ENCODE data around the gene CMTM2.

The CMTM2 gene, protein sequence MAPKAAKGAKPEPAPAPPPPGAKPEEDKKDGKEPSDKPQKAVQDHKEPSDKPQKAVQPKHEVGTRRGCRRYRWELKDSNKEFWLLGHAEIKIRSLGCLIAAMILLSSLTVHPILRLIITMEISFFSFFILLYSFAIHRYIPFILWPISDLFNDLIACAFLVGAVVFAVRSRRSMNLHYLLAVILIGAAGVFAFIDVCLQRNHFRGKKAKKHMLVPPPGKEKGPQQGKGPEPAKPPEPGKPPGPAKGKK

DNA sequence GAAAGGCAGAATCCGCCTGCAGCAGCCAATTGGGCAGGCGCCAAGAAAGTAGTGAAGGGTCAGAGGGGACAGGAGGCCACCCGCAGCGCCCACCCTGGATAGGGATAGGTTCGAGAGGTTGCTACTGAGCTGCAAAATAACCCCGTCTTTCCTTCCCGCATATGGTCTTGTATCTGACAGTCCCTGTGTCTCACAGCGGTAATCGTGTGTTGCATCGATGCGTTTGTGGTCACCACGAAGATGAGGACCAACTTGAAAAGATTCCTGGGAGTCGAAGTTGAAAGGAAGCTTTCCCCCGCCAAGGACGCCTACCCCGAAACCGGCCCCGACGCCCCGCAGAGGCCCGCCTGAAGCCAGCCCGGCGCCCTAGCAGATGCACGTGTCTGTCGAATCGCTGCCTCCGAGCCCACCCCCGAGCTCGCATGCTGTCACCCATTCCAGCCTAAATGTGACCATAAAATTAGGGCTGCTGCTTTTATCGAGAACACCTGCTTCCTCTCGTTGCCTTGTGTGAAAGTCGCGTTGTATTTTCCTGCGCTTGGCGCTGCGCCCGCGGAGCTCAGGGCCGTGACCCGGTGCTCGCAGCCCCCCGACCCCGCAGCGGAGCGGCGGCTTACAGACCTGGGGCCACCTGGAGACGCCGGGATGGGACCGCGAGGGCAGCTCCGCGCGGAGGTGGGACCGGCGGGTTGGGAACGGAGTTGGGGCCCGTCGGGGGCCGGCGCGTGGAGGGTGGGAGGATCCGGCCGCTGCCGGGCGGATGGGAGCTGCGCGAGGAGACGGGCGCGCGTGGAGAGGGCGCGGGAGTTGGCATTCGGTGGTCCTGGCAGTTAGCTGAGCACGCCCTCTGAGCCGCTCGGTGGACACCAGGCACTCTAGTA lies at the start of gene CMTM2:
TSS of gene CMTM2 (plus strand) at position 813 of the 881 bp plus-strand sequence. CDS start 145 bp downstream, outside the sequence.
- DNase-seq (ENCODE audit: low read depth in 3 of 3): no peak

DNA sequence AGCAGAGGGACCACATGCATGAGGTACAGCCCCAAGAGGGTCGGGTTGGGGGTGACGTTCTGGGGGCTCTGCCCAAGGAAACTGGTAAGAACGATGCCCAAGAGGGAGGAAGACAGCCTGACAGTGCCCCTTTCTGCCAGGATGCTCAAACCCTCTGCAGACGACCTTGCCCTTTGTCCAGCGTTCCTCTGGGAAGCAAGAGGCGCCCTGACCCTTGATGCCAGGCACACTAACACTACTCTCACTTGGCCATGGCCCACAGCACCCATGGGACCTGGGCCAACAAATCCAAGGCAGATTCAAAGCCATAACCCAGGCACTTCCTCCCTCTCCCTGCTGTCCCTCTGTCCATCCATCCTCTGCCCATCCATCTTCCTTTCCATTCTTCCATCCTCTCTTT lies 49.8 kb upstream of the CMTM2 start:
- no peak for DNase-seq (ENCODE audit: low read depth in 3 of 3)

DNA sequence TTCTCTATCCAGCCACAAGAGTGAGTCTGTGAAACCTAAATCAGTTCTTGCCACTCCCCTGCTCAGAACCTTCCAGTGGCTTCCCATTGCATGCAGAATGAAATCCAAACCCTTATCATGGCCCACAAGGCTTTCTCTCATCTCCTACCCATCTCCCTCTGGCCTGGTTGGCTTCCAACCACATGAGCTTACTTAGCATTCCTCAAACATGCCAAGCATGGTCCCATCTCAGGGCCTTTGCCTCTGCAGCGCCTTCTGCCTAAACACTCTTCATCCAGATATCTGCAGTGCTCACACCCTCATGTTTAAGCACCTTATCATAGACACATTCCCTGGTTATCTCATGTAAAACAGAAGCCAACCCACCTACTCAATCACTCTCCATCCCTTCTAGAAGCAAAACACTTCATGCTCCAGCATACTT lies 44.9 kb upstream of the CMTM2 start:
- no peak for DNase-seq (ENCODE audit: low read depth in 3 of 3)

DNA sequence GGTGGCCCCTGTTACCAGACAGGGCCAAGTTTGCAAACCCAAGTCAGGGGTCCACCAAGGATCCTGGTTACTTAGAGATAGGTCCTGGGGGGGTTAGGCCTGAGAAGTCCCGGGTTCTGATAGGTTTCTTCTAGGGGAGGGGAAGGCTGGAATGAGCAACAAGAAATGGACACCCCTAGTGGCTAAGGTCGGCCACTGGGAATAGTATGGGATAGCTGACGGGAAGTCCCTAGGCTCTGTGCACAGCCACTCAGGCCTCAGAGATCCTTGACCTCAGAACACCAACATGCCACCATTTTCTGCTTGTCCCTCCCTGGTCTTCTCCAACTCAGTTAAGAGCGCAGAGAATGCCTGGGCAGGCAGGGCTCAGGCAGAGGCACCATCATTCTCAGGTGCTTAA lies 42.7 kb upstream of the CMTM2 start:
- DNase-seq (ENCODE audit: low read depth in 3 of 3): no peak

DNA sequence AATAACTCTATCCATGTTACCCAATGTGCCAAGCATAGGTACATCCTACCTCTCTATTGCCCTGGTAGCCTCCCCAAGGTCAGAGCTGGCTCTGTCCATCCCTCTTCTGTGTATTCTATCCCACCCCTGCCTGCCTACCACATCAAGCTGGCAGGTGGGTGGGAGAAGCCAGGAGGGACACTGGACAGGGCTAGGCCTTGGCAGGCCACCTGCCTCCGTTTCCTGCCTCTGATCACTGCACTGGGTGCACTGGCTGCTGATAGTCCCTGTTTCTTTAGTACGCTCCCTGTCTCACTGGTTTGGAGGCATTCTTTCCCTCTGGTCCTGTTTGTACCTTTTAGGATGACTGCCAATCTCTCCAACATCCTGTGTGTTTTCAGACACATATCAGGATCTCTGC lies 42.0 kb upstream of the CMTM2 start:
- DNase-seq (ENCODE audit: low read depth in 3 of 3): no peak

DNA sequence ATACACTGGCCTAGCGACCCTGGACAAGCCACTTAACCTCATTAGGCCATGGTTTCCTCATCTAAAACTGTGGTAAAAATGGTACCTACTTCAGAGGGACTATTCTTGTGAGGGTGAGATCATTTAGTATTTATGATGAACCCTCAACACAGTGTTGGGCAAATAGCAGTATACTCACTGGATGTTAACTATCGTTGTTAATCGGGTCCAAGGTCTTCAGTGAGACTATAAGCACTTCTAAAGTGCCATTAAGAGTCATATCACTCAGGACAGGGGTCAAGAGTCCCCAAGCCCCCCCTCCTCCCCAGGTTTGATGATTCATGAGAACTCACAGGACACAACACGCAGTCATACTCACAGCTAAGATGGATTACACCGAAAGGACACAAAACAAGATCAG lies 40.4 kb upstream of the CMTM2 start:
- DNase-seq (ENCODE audit: low read depth in 3 of 3): no peak

DNA sequence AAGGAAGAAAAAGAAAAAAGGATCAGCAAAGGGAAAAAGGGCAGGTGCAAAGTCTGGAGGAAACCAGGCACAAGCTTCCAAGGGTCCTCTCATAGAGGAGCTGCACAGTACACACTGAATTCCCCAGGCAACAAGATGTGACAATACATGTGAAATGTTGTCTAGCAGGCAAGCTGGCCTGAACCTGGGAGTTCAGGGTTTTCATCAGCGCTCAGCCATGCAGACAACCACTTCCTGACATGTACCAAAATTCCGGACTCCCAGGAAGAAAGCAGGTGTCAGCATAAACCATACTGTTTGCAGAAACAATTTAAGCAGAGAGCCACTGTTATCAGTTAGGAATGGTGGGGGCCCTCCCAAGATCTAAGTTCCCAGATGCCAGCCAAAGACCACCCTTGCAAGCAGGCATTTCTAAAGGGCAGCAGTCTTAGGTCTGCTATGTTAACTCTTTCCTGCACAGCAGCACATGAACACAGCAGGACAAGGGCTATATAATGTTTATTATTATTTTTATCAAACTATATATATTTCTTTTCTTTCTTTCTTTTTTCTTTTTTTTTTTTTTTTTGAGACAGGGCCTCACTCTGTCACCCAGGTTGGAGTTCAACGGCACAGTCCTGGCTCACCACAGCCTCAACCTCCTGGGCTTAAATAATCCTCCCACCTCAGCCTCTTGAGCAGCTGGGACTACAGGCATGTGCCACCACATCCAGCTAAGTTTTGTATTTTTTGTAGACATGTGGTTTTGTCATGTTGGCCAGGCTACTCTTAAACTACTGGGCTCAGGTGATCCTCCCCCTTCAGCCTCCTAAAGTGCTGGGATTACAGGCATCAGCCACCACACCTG lies 39.4 kb upstream of the CMTM2 start:
- no peak for DNase-seq (ENCODE audit: low read depth in 3 of 3)

DNA sequence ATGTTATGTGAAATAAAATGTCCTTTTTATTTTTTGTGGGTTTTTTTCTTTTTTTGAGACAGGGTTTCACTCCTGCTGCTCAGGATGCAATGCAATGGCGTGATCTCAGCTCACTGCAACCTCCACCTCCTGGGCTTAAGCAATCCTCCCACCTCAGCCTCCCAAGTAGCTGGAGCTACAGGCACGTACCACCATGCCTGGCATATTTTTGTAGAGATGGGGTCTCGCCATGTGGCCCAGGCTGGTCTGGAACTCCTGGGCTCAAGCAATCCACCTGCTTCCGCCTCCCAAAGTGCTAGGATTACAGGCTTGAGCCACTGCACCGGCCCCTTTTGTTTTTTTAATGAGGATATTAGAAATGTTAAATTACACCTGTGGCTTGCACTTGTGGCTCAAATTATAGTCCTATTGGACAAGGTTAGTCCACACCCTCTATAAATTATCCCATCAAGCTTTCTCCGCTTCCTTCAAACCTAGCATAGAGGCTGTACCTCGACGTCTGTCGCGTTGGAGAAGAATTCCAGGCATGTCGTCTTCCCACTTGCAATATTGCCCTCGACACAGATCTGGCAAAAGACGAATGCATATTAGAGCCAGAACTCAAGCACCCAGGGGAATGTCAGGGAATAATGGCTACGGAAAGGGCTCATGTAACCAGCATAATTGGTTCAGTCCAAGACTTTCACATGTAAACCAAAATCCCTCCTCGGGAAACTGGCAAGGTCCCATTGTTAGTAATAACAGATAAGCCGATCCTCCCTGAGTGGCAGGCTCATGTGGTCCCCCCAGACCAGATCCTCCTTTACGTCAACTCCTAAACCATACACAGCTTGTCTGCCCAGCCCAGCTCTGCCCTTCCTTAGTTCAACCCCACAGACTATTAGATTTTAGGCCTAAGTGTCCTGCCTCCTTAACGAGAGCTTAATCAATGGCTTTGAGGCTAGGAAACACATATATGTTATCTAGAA lies 37.6 kb upstream of the CMTM2 start:
- no peak for DNase-seq (ENCODE audit: low read depth in 3 of 3)

DNA sequence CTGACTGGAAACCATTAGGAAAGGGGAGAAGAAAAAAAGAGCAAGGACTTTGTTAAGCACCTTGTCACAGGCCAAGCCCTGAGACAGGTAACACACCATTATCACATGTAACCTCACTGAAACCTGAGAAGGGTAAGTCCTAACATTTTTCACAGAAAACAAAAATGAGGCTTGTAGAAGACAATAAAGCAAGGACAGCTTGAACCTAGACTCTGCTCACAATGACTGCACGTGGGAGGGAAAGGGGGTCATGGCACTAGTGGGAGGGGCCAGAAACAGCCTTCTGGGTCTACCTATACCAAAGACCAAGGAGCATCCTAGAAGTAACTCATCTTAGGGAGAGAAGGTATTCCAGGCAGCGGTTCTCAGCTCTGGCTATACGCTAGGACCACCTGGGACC lies 36.9 kb upstream of the CMTM2 start:
- DNase-seq (ENCODE audit: low read depth in 3 of 3): no peak

DNA sequence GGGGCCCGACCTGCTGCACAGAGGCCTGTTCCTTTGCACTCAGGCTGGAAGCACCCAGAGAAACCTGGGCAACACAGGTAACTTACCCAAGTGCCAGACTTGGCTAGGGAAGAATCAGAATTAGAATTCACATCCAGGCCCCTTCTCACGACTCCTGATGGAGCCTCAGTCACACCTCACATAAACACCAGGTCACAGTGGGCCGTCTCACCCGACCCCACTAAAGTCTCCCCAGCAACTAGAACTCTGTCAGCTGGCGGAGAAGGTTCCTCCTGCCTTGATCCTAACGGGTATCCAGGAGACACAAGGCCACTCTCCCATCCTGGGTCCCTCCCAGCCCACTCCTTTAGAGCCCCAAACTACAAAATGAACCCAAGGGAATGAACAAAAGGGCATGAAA lies 35.7 kb upstream of the CMTM2 start:
- no peak for DNase-seq (ENCODE audit: low read depth in 3 of 3)

DNA sequence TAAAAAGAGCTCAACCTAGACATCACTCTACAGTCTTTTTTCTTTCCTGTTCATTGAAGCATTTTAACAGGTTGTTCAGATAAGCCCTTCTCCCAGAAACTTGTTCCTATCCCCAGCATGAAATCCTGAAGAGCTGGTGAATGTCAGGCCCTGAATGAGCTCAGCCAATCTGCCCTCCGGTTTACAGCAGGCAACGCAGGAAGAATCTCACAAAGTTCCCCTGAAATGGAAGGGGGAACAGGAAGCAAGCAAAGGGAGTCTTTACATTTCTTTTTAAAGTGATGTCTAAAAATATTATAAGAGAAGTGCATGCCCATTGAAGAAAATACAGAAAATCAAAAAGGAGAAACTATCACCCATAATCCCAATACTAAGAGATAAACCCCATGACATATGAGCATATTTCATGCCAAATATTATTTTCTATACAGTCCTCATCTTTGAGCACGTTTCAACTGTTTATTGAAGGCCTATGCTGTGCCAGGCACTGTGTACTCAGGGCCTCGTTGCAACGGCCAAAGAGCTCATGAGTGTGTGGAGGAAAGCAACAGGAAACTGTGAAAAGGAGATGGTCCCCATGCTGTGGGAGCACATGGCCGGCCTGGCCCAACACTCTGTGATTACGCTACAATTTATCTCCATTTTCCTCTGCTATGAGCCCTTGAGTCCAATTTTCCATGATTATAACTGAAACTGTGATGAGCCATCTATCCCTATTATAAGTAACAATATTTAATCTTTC lies 35.1 kb upstream of the CMTM2 start:
- DNase-seq (ENCODE audit: low read depth in 3 of 3): no peak

DNA sequence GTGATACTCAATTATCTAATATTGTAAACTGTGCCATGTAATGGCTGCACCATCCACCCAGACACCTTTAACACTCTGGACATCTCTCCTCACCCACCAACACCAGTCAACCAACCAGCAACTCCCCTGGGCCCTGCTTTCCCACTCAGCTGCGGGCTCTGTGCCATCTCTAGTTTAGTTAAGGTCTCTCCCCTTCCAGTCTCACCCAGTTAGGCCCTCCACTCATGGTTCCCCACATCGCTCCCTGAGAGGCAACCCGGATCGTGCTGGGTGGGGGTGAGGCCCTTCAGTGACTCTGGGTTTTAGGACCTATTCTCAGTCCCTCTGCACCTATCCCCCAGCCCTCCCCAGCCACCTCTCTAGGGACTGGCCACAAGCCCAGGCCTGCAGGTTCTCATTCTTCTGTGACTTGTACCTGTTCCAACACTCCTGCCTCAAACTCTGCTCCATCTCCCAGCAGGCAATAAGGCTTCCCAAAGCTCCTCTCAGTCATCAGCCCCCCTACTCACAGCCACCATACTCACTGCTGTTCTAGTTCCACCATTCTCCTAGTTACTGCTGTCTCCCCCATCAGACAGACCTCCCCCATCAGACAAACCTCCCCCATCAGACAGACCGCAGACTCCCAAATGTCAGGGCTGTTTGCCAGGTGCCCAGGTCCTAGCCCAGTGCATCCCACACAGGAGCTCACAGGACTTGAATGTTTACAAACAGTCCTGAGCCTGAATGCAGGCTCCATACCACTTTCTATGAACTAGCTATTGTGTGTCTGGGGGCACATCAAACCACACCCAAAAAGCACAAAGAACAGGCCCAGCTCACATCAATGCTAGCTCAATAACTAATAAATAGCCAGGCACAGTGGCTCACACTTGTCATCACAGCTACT lies 31.9 kb upstream of the CMTM2 start:
- DNase-seq (ENCODE audit: low read depth in 3 of 3): no peak

DNA sequence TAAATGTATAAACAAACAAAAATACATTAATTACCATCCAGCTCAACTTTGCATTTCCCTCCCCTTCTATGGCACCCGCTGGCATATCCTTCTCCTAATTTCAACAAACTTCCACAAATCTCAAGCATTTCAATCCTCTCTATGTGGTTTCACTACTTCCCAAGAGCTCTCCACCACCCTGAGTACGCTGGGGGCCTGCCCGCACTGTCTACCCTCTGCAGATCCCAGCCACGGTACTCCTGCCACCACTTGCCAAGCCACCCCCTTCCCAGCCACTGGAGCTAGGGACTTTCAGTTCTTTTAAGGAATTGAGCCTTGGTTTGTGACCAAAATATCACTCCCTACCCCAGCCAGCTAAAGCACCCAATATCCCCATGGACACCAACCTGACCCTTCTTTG lies 31.2 kb upstream of the CMTM2 start:
- no peak for DNase-seq (ENCODE audit: low read depth in 3 of 3)

DNA sequence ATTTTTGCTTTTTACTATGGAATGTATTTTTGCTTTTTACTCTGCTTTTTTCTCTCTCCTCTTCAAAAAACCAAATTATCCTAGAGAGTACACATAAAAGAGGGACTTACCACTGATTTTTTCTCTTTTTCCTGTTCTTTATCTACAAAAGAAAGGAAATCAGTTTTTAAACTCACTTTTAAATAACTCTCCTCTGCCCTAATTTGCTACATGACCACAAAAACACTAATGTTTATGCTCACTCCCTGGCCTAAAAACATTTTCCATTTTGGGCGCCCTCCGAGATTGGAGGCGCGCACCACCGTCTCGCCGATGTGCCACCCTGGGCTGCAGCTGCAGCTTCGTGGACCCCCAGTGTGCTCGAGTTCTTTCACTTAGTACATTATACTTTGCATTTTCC lies 30.4 kb upstream of the CMTM2 start:
- DNase-seq (ENCODE audit: low read depth in 3 of 3): no peak

DNA sequence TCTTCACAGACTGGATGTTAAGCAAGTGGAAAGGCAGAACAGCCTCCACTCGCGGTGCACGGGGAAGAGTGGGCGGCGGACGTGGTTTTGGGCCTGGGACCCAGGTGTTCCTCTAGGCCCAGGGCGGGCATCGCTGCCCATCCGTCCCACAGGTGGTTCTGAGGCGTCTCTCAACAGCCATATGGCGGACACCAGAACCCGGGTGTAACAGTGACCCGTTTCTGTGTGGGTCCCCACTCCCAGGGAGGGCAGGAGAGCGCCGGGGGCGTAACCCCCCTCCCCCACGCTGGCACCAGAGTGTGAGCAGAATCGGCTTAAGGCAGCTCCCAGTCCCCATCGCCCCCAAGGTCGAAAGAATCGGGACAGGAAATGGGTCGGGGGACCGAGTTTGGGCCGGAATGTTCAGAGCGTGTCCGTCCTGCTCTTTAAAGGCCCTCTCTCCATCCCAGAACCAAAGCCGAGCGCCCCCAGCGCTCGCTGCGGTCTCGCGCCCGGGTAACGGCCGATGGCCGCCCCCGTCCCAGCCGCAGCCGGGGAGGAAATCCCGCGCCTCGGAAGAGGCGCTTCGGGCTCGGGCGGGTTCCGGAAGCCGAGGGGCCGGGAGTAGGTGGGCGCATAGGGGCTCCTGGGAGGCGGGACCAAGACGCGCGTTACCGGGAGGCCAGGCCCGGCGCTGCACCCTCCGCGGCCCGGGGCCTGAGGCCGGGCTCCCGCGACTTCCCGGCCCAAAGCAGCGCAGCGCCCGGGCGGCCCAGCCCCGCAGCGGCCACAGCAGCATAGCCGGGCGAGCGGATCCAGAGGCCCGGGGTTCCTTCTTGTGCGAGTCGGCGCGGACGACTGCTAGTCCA lies 29.8 kb upstream of the CMTM2 start, which contains the start of gene TK2:
TSS of gene TK2 (minus strand) at position 839 of the 848 bp plus-strand sequence. CDS start at position 778, 61 bp downstream.
- DNase-seq (ENCODE audit: low read depth in 3 of 3): peak; percentile 43 to 72 (median 51)

DNA sequence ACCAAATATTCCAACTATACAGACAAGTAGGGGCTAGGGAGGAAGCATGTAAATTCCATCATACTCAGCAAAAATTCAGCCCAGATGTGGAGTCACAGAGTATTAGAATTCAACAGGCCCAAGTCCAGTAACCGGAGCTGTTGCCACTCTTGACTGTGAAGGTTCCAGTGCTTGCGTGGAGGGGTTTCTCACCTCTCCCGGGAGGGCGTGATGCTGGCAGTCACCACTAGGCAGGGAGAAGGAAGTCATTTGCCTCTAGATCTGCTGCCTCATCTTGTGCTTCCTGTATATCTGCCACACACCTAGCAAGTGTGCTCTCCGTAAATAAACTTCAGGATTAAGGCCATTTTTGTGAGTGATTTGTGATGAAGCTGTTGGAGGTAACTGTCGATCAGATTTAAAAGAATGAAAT lies 27.9 kb upstream of the CMTM2 start:
- DNase-seq (ENCODE audit: low read depth in 3 of 3): peak; percentile 26 to 57 (median 38)

DNA sequence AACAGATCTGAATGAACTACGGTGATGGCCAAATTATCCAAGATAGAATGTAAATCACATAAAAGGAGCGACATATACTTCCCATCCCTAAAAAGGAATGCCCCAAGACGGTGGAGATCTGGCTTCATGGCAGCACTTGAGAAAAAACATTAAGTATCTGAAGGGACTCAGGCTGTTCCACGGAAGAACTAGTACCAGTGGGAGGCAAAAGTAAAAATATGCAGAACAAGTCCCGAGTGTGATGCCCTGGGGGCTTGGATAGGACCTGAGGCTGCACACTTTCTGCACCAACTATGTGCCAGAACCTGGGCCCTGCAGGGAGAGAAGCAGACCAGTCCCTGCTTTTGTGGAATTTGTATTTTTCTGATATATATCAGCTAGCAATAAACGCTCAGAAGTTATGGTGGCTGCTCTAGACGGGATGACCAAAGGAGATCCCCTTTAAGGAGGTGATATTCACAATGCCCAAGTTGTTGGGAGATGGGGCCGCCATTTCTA lies 27.4 kb upstream of the CMTM2 start:
- DNase-seq (ENCODE audit: low read depth in 3 of 3): no peak

Measured in stimulated activated CD4-positive, alpha-beta T cell treated with anti-CD3 and anti-CD28 coated beads, TNF-alpha, amount 100 ng/mL, for 24 hours (primary cell).